PC-3 (cell line): Measurements from ENCODE around the gene KCNB1. TPM values are rescaled to one million over a fixed set of nuclear protein-coding genes. Genes with fewer than 3 reads are reported as not detected.

Experiments used
- ATAC-seq: fragments of 200-7000 bp; cut with Tn5 transposase; 2 replicates; pipeline ENCODE4 v1.9.1; 2020; ENCODE audit warnings: mild to moderate bottlenecking, moderate library complexity
- BruUV-seq: library from RNA; stranded (reverse); fragments of 400-500 nt; replicated peaks from 2 replicates; lab custom pipeline; 2021; lab: Mats Ljungman, UMichigan
- CTCF ChIA-PET: fragments of 300-600 bp; sonication (Branson Sonifier 250); formaldehyde crosslinking; loops from one replicate; lab custom pipeline; 2022; ENCODE audit warnings: antibody characterized with exemption; lab: Charles Lee
- POLR2A ChIA-PET: fragments of 300-600 bp; sonication (Branson Sonifier 250); formaldehyde crosslinking; loops from one replicate; lab custom pipeline; 2022; ENCODE audit warnings: antibody characterized with exemption; ENCODE audit not compliant: unreplicated experiment; lab: Charles Lee
- DNase-seq: peaks from one replicate; pipeline ENCODE4 v3.0.0-alpha.2; 2015
- H2AFZ ChIP-seq: fragments of 300-600 bp; sonication (generic); 2 replicates; pipeline ENCODE4 v1.6.0; 2016; ENCODE audit warnings: antibody characterized with exemption, low read length
- H3F3A ChIP-seq: fragments of 300-600 bp; sonication (generic); one replicate; pipeline ENCODE4 v1.6.0; 2017; ENCODE audit warnings: antibody characterized with exemption, low read length, control low read depth, mild to moderate bottlenecking; ENCODE audit not compliant: unreplicated experiment
- H3K27ac ChIP-seq: fragments of 300-600 bp; sonication (generic); 2 replicates; pipeline ENCODE4 v1.5.1; 2016; ENCODE audit warnings: mild to moderate bottlenecking, low read length
- H3K27me3 ChIP-seq: fragments of 300-600 bp; sonication (generic); 2 replicates; pipeline ENCODE4 v1.6.1; 2016; ENCODE audit warnings: low read length, mixed read lengths
- H3K36me3 ChIP-seq: fragments of 300-600 bp; sonication (generic); 2 replicates; pipeline ENCODE4 v1.6.1; 2016; ENCODE audit warnings: low read depth, mixed run types, low read length, mixed read lengths
- H3K4me1 ChIP-seq: fragments of 300-600 bp; sonication (generic); 2 replicates; pipeline ENCODE4 v1.5.1; 2016; ENCODE audit warnings: low read length; ENCODE audit not compliant: insufficient read depth
- H3K4me2 ChIP-seq: fragments of 300-600 bp; sonication (generic); 2 replicates; pipeline ENCODE4 v1.6.0; 2016; ENCODE audit warnings: low read length
- H3K4me3 ChIP-seq: fragments of 300-600 bp; sonication (generic); 2 replicates; pipeline ENCODE4 v1.5.1; 2016; ENCODE audit warnings: mild to moderate bottlenecking, low read length, mixed read lengths
- H3K79me2 ChIP-seq: fragments of 300-600 bp; sonication (generic); 2 replicates; pipeline ENCODE4 v1.6.1; 2017; ENCODE audit warnings: low read length, mixed read lengths
- H3K9ac ChIP-seq: fragments of 300-600 bp; sonication (generic); 2 replicates; pipeline ENCODE4 v1.6.0; 2016; ENCODE audit warnings: mild to moderate bottlenecking, low read length
- H3K9me2 ChIP-seq: fragments of 300-600 bp; sonication (generic); replicated peaks from 2 replicates; pipeline ENCODE4 v1.6.1; 2016; ENCODE audit warnings: mixed run types, low read length, mixed read lengths
- H3K9me3 ChIP-seq: fragments of 300-600 bp; sonication (generic); 2 replicates; pipeline ENCODE4 v1.6.1; 2016; ENCODE audit warnings: low read length, mixed read lengths
- H4K20me1 ChIP-seq: fragments of 300-600 bp; sonication (generic); 2 replicates; pipeline ENCODE4 v1.6.1; 2016; ENCODE audit warnings: low read length, mixed read lengths
- EZH2 ChIP-seq: fragments of 300-600 bp; sonication (generic); IDR thresholded peaks from one replicate; pipeline ENCODE4 v1.6.1; 2017; ENCODE audit warnings: antibody characterized with exemption, mild to moderate bottlenecking, low read length; ENCODE audit not compliant: unreplicated experiment
- EZH2phosphoT487 ChIP-seq: fragments of 300-600 bp; sonication (generic); IDR thresholded peaks from 2 replicates; pipeline ENCODE4 v1.6.1; 2018; ENCODE audit warnings: mild to moderate bottlenecking, antibody characterized with exemption, low read length, borderline replicate concordance
- intact Hi-C: fragments of 100-400 bp; cut with micrococcal nuclease; formaldehyde crosslinking; loops from 2 replicates; pipeline ENCODE4 v1.9.0; 2023
- total RNA-seq: library from RNA; depleted of rRNA; stranded (reverse); fragments of >200 nt; gene quantifications from 2 replicates; pipeline ENCODE4 v1.2.3, GENCODE V29; 2014
- TF ChIP-seq, protein P1 (sequence below): fragments of 300-600 bp; sonication (generic); conservative IDR thresholded peaks from 2 replicates; pipeline ENCODE4 v1.5.1; 2017; ENCODE audit warnings: antibody characterized with exemption, low read depth, mild to moderate bottlenecking, low read length

Gene KCNB1
- total RNA-seq, 1 experiment from 2014 or later: 0.04 TPM

GRCh38 chr20:49470922-49471321 is 11.5 kb downstream of the KCNB1 start:
- no peaks in the 10 kb centered on the region for H3K9me3 ChIP-seq
- no peak overlapping the region for H3K27ac ChIP-seq
- ATAC-seq (no peak), DNase-seq (no peak)
- no peak overlapping the region for H3K4me3 ChIP-seq
- no peak overlapping the region for H3K4me2 ChIP-seq
- CTCF ChIA-PET: no interaction called here
- H3K9me2 ChIP-seq: no peaks in the 10 kb centered on the region
- no TSS peak for BruUV-seq
- H3K79me2 ChIP-seq: no peaks in the 10 kb centered on the region
- POLR2A ChIA-PET: no interaction called here
- no peaks in the 10 kb centered on the region for H4K20me1 ChIP-seq
- H3K36me3 ChIP-seq: no peaks in the 10 kb centered on the region
- TF ChIP-seq EZH2phosphoT487 (no peak), EZH2 (no peak)
- TF ChIP-seq, protein P1, sequence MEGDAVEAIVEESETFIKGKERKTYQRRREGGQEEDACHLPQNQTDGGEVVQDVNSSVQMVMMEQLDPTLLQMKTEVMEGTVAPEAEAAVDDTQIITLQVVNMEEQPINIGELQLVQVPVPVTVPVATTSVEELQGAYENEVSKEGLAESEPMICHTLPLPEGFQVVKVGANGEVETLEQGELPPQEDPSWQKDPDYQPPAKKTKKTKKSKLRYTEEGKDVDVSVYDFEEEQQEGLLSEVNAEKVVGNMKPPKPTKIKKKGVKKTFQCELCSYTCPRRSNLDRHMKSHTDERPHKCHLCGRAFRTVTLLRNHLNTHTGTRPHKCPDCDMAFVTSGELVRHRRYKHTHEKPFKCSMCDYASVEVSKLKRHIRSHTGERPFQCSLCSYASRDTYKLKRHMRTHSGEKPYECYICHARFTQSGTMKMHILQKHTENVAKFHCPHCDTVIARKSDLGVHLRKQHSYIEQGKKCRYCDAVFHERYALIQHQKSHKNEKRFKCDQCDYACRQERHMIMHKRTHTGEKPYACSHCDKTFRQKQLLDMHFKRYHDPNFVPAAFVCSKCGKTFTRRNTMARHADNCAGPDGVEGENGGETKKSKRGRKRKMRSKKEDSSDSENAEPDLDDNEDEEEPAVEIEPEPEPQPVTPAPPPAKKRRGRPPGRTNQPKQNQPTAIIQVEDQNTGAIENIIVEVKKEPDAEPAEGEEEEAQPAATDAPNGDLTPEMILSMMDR: no peak
- intact Hi-C loops: no loop called here
- no peak overlapping the region for H2AFZ ChIP-seq
- no peaks in the 10 kb centered on the region for H3F3A ChIP-seq
- H3K9ac ChIP-seq: no peak overlapping the region
- H3K4me1 ChIP-seq: no peaks in the 10 kb centered on the region
- H3K27me3 ChIP-seq: peaks cover 83% of the 10 kb centered on the region

GRCh38 chr20:49469060-49469459 is 13.4 kb downstream of the KCNB1 start:
- Histone ChIP-seq H3K9me3 (no peaks in the 10 kb centered on the region), H3K27ac (no peak overlapping the region), H2AFZ (no peak overlapping the region), H3K36me3 (no peaks in the 10 kb centered on the region), H3K4me2 (no peak overlapping the region), H3K9me2 (no peaks in the 10 kb centered on the region), H3F3A (no peaks in the 10 kb centered on the region), H3K4me1 (no peaks in the 10 kb centered on the region), H3K27me3 (peaks cover 71% of the 10 kb centered on the region), H3K9ac (no peak overlapping the region), H3K4me3 (no peak overlapping the region), H4K20me1 (no peaks in the 10 kb centered on the region), H3K79me2 (no peaks in the 10 kb centered on the region)
- DNase-seq (no peak), ATAC-seq (no peak)
- intact Hi-C loops: no loop called here
- TF ChIP-seq EZH2phosphoT487 (no peak), EZH2 (no peak)
- TF ChIP-seq, protein P1: no peak
- CTCF ChIA-PET: no interaction called here
- BruUV-seq: no TSS peak
- POLR2A ChIA-PET: no interaction called here

DNA sequence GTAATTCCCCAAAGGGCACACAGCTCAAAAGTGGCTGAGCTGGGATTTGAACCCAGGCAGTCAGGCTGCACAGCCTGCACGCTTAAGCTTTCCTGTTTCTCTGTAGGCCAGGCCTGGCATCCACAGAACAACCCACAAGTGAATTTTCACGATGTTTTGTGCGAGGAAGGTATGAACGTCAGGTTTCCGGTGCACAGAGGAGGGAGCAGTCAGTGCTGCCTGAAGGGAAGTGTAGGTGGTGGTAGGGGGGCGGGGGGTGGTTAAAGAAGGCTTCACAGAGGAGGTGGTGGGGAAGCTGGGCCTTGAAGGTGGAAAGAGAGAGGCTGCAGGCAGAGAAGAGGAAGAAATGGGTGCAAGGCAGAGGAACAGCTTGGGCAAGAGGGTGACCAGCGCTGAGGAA is 14.1 kb downstream of the KCNB1 start:
- Histone ChIP-seq H4K20me1 (no peaks in the 10 kb centered on the region), H3K79me2 (no peaks in the 10 kb centered on the region), H3K27me3 (peaks cover 64% of the 10 kb centered on the region), H3K9me3 (no peaks in the 10 kb centered on the region), H3K4me2 (no peak overlapping the region), H2AFZ (no peak overlapping the region), H3K4me1 (no peaks in the 10 kb centered on the region), H3F3A (no peaks in the 10 kb centered on the region), H3K36me3 (no peaks in the 10 kb centered on the region), H3K9me2 (no peaks in the 10 kb centered on the region), H3K9ac (no peak overlapping the region), H3K4me3 (no peak overlapping the region), H3K27ac (no peak overlapping the region)
- DNase-seq: no peak
- CTCF ChIA-PET: no interaction called here
- BruUV-seq: no TSS peak
- intact Hi-C loops: no loop called here
- ATAC-seq: no peak
- no peak for TF ChIP-seq EZH2phosphoT487
- POLR2A ChIA-PET: no interaction called here
